CD14-positive monocyte (primary cell): ENCODE results near the gene MRPL27. TPM values are rescaled to one million over a fixed set of nuclear protein-coding genes. Genes with fewer than 3 reads are reported as not detected.

Experiments
- DNase-seq, 3 donors: peaks; one replicate each; pipeline ENCODE4 v3.0.0-alpha.2; 2011 to 2022
- H2AFZ ChIP-seq: 2 replicates; pipeline ENCODE4 v1.6.0; 2012; ENCODE audit warnings: mild to moderate bottlenecking, low read depth, low read length, inconsistent platforms; ENCODE audit not compliant: insufficient read depth, poor library complexity, severe bottlenecking
- H3K27ac ChIP-seq, 2 donors: 1 replicate in 1 of 2; 2 replicates in 1 of 2; pipeline ENCODE4 v1.5.1; 2012 to 2013; ENCODE audit warnings: low read length in 2 of 2, control low read depth in 1 of 2, inconsistent platforms in 1 of 2, low read depth in 1 of 2, mild to moderate bottlenecking in 1 of 2
- H3K27me3 ChIP-seq, 2 donors: one replicate each; pipeline versions ENCODE4 v1.6.0 to v1.6.1; 2011 to 2013; ENCODE audit warnings: low read length in 2 of 2; ENCODE audit not compliant: control insufficient read depth in 2 of 2, insufficient read depth in 2 of 2
- H3K36me3 ChIP-seq, 2 donors: replicated peaks in 1 of 2; 1 replicate in 1 of 2; 2 replicates in 1 of 2; pipeline versions ENCODE4 v1.5.1 to v1.6.1; 2012 to 2013; ENCODE audit warnings: low read length in 2 of 2, control low read depth in 1 of 2, inconsistent platforms in 1 of 2, mild to moderate bottlenecking in 1 of 2; ENCODE audit not compliant: insufficient read depth in 2 of 2, control insufficient read depth in 1 of 2
- H3K4me1 ChIP-seq, 2 donors: 1 replicate in 1 of 2; 2 replicates in 1 of 2; pipeline versions ENCODE4 v1.5.1 to v1.6.1; 2012 to 2013; ENCODE audit warnings: low read length in 2 of 2, control low read depth in 1 of 2, inconsistent platforms in 1 of 2, mild to moderate bottlenecking in 1 of 2, moderate library complexity in 1 of 2; ENCODE audit not compliant: insufficient read depth in 2 of 2, control insufficient read depth in 1 of 2
- H3K4me2 ChIP-seq: replicated peaks from 2 replicates; pipeline ENCODE3; 2012; ENCODE audit warnings: low read length, moderate library complexity, mild to moderate bottlenecking; ENCODE audit not compliant: poor library complexity, severe bottlenecking; ENCODE audit errors: extremely low read depth
- H3K4me3 ChIP-seq, 3 experiments: fragments of 200-600 bp in 1 of 3; sonication (generic) in 1 of 3; replicated peaks in 1 of 3; 1 replicate in 2 of 3; 2 replicates in 1 of 3; pipeline ENCODE4 v1.5.1; 2011 to 2013; ENCODE audit warnings: low read length in 3 of 3, mild to moderate bottlenecking in 3 of 3, control low read depth in 2 of 3, low read depth in 2 of 3, inconsistent platforms in 1 of 3, moderate library complexity in 1 of 3
- H3K79me2 ChIP-seq: 2 replicates; pipeline ENCODE4 v1.6.0; 2012; ENCODE audit warnings: mild to moderate bottlenecking, control low read depth, inconsistent platforms, low read length, moderate library complexity; ENCODE audit not compliant: insufficient read depth
- H3K9ac ChIP-seq: 2 replicates; pipeline ENCODE4 v1.6.0; 2017; ENCODE audit warnings: low read length, mild to moderate bottlenecking; ENCODE audit not compliant: insufficient read depth, poor library complexity, severe bottlenecking
- H3K9me3 ChIP-seq, 2 donors: replicated peaks in 1 of 2; 1 replicate in 1 of 2; 2 replicates in 1 of 2; pipeline versions ENCODE4 v1.5.1 to v1.6.1; 2012 to 2013; ENCODE audit warnings: low read length in 2 of 2, control low read depth in 1 of 2; ENCODE audit not compliant: control insufficient read depth in 1 of 2, insufficient read depth in 1 of 2
- H4K20me1 ChIP-seq: 2 replicates; pipeline ENCODE4 v1.6.0; 2012; ENCODE audit warnings: mild to moderate bottlenecking, low read length, control low read depth, moderate library complexity; ENCODE audit not compliant: insufficient read depth
- H3K27ac Mint-ChIP-seq, 7 donors: one replicate each; pipeline ENCODE4 v1.8.0; 2020; ENCODE audit warnings: mild to moderate bottlenecking in 7 of 7, mixed read lengths in 7 of 7, moderate library complexity in 6 of 7, inconsistent platforms in 2 of 7
- H3K27me3 Mint-ChIP-seq, 3 donors: one replicate each; pipeline ENCODE4 v1.8.0; 2021 to 2022; ENCODE audit warnings: low read depth in 3 of 3, mild to moderate bottlenecking in 3 of 3, mixed read lengths in 3 of 3, moderate library complexity in 3 of 3, inconsistent platforms in 1 of 3
- H3K36me3 Mint-ChIP-seq, 2 donors: one replicate each; pipeline ENCODE4 v1.8.0; 2020; ENCODE audit warnings: mixed read lengths in 2 of 2, inconsistent platforms in 1 of 2, mild to moderate bottlenecking in 1 of 2
- H3K4me1 Mint-ChIP-seq: one replicate; pipeline ENCODE4 v1.8.0; 2020; ENCODE audit warnings: mild to moderate bottlenecking, mixed read lengths
- H3K4me3 Mint-ChIP-seq, 2 donors: one replicate each; pipeline ENCODE4 v1.8.0; 2020; ENCODE audit warnings: mild to moderate bottlenecking in 2 of 2, mixed read lengths in 2 of 2, moderate library complexity in 1 of 2
- H3K9me3 Mint-ChIP-seq, 7 donors: one replicate each; pipeline ENCODE4 v1.8.0; 2020 to 2022; ENCODE audit warnings: mixed read lengths in 7 of 7, mild to moderate bottlenecking in 6 of 7, moderate library complexity in 6 of 7, inconsistent platforms in 2 of 7
- WGBS: methylation state at CpG from one replicate; pipeline ENCODE4 v1.1.5; 2013; ENCODE audit warnings: missing lambda C conversion rate; ENCODE audit not compliant: insufficient coverage; 5-methylcytosine and 5-hydroxymethylcytosine counted together
- intact Hi-C, 2 donors: fragments of 100-400 bp; cut with micrococcal nuclease; formaldehyde crosslinking; loops; one replicate each; pipeline versions ENCODE4 v1.15.0 to v1.15.1; 2023
- polyA plus RNA-seq, 3 donors: library from polyadenylated mRNA; depleted of rRNA in 1 of 3; unstranded in 2 of 3; stranded (reverse) in 1 of 3; fragments of 300-500 nt in 2 of 3; fragments of >200 nt in 1 of 3; fragmentation: Illumina TruSeq in 2 of 3; gene quantifications; 1 replicate in 2 of 3; 2 replicates in 1 of 3; pipeline ENCODE4 v1.2.3, GENCODE V29; 2012 to 2021
- TF ChIP-seq, protein P1 (sequence below): fragments of 200-600 bp; IDR thresholded peaks from one replicate; pipeline ENCODE4 v1.8.0; 2022; ENCODE audit warnings: antibody characterized with exemption, mild to moderate bottlenecking

Gene MRPL27
- polyA plus RNA-seq, 3 donors = 33.2 to 82.3 (median 75.3) TPM

- Histone ChIP-seq H3K9me3 (no peaks in the 10 kb centered on the region), H3K4me2 (no peak overlapping the region), H3K36me3 (peaks cover 58 to 77% of the 10 kb centered on the region in 2 donors), H3K4me1 (no peaks in the 10 kb centered on the region), H3K79me2 (no peaks in the 10 kb centered on the region), H3K4me3 (no peak overlapping the region), H2AFZ (no peak overlapping the region), H3K27me3 (no peaks in the 10 kb centered on the region), H3K9ac (no peak overlapping the region), H3K27ac (no peak overlapping the region), H4K20me1 (peaks cover 9% of the 10 kb centered on the region)
- WGBS = 90% methylated on average over 16 of the region's 20 CpGs
- TF ChIP-seq, protein P1, sequence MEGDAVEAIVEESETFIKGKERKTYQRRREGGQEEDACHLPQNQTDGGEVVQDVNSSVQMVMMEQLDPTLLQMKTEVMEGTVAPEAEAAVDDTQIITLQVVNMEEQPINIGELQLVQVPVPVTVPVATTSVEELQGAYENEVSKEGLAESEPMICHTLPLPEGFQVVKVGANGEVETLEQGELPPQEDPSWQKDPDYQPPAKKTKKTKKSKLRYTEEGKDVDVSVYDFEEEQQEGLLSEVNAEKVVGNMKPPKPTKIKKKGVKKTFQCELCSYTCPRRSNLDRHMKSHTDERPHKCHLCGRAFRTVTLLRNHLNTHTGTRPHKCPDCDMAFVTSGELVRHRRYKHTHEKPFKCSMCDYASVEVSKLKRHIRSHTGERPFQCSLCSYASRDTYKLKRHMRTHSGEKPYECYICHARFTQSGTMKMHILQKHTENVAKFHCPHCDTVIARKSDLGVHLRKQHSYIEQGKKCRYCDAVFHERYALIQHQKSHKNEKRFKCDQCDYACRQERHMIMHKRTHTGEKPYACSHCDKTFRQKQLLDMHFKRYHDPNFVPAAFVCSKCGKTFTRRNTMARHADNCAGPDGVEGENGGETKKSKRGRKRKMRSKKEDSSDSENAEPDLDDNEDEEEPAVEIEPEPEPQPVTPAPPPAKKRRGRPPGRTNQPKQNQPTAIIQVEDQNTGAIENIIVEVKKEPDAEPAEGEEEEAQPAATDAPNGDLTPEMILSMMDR = no peak
- Mint-ChIP-seq H3K9me3 (no peaks in the 10 kb centered on the region), H3K36me3 (peaks cover 64 to 70% of the 10 kb centered on the region in 2 donors), H3K4me3 (no peak overlapping the region), H3K27me3 (peaks cover 0 to 1% (median 0%) of the 10 kb centered on the region in 3 donors), H3K27ac (no peak overlapping the region), H3K4me1 (no peaks in the 10 kb centered on the region)
- DNase-seq = no peak
- intact Hi-C loops = no loop called here
Measured at GRCh38 chr17:50355701-50356341, 17.2 kb downstream of the MRPL27 start.

- Mint-ChIP-seq H3K27ac (no peak overlapping the region), H3K27me3 (peaks cover 0 to 1% (median 0%) of the 10 kb centered on the region in 3 donors), H3K4me3 (no peak overlapping the region), H3K36me3 (peaks cover 63 to 67% of the 10 kb centered on the region in 2 donors), H3K9me3 (no peaks in the 10 kb centered on the region), H3K4me1 (no peaks in the 10 kb centered on the region)
- intact Hi-C loops = no loop called here
- WGBS = 80% methylated on average over 1 of the region's 4 CpGs
- DNase-seq = no peak
- Histone ChIP-seq H3K4me1 (no peaks in the 10 kb centered on the region), H3K36me3 (peaks cover 55 to 73% of the 10 kb centered on the region in 2 donors), H4K20me1 (peaks cover 13% of the 10 kb centered on the region), H3K79me2 (no peaks in the 10 kb centered on the region), H2AFZ (no peak overlapping the region), H3K9me3 (no peaks in the 10 kb centered on the region), H3K27me3 (no peaks in the 10 kb centered on the region), H3K9ac (no peak overlapping the region), H3K4me3 (no peak overlapping the region), H3K27ac (no peak overlapping the region), H3K4me2 (no peak overlapping the region)
- TF ChIP-seq, protein P1 = no peak
Measured at GRCh38 chr17:50355336-50355700, 17.7 kb downstream of the MRPL27 start.
